HG02588 (cell line): ENCODE results near the gene FBXL22.
A peak's percentile ranks its signal among the peaks of the same experiment; 100 is the strongest.

Experiments
- ATAC-seq: cut with Tn5 transposase; IDR thresholded peaks from one replicate; pipeline ENCODE4 v1.9.1; 2021; ENCODE audit warnings: mild to moderate bottlenecking, moderate library complexity; ENCODE audit not compliant: unreplicated experiment

The FBXL22 gene

GRCh38 chr15:63593705-63594671, 3.2 kb upstream of the FBXL22 start:
- ATAC-seq: no peak

GRCh38 chr15:63595065-63595464, 2.1 kb upstream of the FBXL22 start:
- ATAC-seq: no peak

GRCh38 chr15:63595688-63596087, 1.5 kb upstream of the FBXL22 start:
- no peak for ATAC-seq

DNA sequence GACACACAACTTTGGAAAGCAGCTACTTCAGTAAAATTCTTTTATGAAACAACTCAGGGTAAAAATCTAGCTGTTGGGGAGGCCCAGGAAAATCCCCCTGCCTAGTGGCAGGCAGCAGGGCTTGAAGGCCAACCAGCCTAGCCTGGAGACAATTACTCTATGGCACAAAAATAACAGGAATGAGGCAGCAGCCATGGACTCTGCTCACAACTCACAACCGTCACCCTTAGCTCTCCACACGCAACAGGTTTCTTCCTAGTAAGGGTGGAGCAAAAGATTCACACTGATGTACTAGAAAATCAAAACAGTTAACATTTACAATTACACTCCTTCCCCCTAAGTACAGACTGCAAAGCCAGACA, 530 bp upstream of the FBXL22 start:
- ATAC-seq: no peak

GRCh38 chr15:63597821-63598220, 634 bp downstream of the FBXL22 start:
- ATAC-seq: no peak

DNA sequence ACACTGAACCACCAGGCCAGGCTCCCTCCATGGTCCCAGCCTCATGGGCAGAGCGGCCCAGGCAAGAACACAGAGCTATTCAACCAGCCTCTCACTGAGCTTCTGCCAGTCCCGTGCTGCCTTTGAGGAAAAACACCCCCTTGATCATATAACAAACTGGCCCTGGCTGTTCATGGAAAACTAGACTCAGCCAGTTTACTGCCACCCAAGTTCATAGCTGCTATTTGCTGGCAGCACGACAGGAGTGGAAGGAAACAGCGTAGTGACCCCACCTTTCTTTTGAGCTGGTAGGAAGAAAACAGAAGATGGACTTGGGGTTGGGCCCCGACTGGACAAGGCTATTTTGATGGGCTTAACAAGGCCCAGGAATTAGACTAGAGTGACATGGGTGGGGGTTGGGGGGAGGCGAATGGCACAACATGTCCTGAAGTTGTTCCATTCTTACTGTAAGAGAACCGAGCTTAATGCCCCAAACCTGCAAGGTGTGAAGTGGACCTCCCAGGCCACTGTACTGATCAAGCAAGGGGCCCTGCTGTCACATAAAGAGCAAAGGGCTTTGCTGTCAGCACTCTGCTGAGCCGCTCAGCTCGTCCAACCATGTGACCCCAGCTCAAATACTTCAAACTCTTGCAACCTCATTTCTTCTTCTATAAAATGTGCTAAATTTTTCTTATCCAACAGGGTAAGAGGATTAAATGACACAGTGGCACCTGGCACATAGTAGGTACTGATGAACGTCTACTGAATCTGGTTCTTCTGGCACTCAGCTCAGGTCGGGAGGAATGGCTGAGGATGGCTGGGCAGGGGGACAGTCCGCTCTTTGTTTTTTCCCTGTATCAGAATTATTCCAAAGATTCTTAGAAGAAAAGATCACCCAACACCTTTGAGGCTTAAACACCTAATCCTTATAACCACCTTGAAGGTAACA, 1.6 kb downstream of the FBXL22 start:
- no peak for ATAC-seq

DNA sequence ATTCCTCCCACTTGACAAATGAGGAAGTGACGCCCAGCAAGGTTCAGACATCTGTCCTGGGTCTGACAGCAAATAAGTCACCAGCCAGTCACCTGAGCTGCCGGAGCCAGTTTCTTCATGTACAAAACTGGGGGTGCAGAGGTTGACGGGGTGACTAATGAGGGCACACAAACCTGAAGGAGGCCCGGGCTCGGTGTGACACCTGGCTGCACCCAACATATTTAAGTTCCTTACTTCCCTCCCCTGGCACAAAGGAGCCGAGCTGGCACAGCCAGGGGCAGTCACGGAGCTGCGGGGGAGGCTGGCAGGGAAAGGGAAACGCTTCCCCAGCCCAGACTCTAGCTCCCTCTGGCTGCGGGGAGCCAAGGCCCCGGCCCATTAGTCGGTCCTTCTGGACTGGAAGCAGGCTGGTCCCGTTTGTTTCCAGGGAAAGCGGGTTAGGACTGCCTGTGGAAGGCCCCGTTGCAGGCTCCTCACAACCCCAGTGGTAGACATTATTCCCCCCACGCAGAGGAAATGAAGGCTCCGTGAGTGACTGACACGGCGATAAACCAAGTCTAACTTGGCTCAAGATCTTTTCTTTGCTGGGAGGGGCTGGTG, 2.3 kb downstream of the FBXL22 start:
- ATAC-seq: no peak

DNA sequence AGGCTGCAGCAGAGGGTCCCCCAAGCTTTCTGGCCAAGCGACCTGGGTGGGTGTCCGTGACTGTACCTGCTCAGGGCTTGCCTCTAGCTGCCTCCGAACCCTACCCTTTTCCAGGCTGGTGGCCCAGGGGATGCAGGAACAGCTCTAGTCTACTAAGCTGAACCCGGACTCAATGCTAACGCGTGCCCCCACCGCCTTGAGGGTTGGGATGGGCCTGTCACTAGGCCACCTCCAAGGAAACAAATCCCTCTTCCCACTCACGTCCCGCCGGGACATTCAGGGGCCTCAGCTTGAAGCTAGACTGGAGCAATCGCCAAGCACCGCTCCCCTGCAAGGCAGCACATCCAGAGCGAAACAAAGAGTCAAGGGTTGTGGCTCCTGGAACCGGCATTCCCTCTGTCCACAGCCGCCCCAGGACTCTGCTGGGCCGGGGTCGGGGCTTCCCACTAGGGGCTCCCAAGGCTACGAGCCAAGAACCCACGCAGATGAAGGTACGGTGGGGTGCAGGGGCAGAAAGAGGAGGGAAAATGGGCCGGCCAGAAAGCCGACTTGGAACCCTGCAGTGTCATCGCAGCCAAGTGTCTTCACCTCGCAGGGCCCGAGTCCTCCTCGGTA, 2.9 kb downstream of the FBXL22 start:
- ATAC-seq: no peak

- peak; percentile 76 for ATAC-seq
These were observed 3.4 kb downstream of the FBXL22 start for GRCh38 chr15:63600616-63601025.

DNA sequence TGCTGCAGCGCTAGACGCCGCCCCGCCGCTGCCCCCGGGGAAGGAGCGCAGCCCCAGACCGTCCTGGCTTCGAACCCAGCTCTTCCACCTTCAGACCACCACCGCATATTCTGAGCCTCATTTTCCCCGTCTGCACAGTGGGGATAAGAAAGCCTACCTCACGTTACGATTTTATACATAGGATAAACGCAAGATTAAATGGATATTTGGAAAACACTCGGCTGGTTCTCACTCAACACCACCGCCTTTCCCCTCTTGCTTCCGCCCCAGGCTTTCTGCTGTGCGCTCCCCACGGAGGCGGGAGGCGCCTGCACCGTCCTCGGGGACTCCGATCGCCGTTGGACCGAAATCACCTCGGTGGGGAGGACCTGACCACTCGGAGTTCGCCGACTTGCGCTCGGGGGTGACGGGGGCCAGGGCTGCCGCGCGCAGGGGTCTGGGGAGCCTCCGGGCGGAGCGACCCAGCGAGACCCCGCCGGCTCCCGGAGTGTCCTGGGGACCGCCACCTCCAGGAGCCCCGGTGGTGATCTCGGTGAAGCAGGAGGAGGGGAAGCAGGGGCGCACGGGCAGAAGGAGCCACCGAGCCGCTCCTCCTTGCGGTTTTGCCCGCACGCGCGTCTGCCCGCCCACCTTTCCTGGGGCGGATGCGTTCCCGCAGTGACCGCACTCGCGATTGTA, 4.0 kb downstream of the FBXL22 start:
- peak; percentile 9 for ATAC-seq

DNA sequence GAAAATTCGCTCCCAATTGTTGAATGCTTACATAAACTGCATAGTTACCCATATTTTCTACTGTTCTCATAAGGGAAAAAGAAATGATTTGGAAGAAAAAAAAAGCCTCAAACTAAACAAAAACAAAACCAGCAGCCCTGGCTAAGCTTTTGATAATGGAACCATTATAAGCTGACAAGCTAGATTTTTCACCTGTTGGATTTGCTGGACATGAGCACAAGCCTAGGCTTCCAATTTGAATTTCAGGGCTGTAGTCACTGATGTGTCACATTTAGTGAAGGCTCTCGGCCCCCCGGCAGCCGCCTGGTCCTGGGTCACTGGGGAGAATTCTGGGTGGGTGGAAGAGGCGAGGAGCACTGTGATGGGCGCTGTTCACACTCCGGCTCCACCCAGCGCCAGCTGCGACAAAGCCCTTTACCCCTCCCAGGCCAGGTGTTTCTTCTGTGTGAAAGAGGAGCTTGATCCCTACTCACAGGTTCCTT, 4.6 kb downstream of the FBXL22 start:
- no peak for ATAC-seq

- ATAC-seq: no peak
These were observed 5.4 kb downstream of the FBXL22 start for GRCh38 chr15:63602595-63602994.

DNA sequence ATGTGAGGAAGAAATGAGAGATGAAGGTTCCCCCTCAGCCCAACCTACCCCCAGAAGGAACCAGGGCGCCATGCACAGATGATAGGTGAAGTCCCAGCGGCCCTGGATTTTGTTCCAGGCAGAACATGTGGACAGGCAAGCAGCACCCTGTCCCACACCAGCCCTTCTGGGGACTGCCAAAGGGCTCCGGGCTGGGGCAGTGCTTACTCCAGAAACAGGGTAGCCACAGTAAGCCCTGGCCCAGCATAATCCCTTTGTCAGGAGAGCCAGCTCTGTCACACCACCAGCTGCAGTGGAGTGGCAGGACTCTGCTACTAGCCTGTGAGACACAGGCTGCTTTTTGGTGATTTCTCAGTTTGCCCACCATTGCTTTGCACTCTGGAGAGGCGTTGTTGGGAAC, 6.3 kb downstream of the FBXL22 start:
- no peak for ATAC-seq

DNA sequence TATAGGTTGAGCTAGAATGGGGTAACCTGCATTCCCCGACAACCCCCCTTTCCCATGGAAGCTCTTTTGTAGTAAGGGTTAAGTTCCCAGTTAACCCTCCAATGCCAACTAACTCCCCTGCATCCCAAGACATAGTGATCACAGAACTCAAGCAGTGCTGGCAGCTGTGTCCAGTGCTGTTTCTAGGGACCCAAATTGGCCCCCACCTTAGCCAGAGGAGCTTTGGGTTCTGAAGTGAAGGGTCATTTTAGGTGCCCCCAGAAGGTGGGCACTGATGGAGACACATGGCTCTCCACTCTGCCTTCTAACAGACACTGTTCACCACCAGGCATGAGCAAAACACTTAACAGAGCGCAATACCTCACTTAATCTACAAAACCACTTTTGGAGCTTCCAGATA, 7.1 kb downstream of the FBXL22 start:
- ATAC-seq: no peak

GRCh38 chr15:63605036-63605435, 7.8 kb downstream of the FBXL22 start:
- ATAC-seq: no peak

DNA sequence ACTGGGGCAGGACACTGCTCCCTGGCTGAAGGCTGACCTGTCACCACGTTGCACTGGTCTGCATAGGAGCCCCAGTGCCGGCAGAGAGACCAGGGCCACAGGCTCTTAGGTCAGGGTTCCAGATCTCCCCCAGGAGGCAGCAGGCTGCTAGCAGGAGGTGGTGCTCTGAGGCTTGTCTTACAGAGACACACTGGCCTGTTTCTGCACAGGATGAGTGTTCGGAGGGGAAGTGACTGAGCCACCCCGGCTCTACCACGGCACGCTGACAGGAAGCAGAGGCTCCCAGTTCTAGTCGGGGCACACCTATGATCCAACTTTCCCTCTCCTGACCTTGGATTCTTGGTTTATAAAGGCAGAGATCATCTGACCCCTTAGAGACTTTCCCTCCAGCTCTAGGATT, 8.6 kb downstream of the FBXL22 start:
- no peak for ATAC-seq

- no peak for ATAC-seq
These were observed 9.1 kb downstream of the FBXL22 start for GRCh38 chr15:63606308-63606707.

DNA sequence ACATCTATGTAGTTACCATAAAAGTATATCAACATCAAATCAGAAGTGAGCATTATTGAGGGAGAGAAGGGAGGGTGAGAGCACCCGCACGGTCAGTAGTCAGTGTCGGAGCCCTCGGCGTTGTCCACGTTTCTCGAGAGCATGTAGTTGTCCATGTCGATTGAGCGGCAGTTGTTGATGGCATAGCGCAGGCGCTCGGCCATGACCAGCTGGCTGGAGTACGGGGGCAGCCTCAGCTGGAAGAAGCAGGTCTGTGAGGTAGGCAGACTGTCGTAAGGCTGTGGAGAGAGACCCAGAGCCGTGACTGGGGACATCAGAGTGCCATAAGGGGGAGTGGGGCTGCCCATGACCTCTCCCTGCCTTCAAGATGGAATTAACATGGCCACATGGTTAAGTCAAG, 11.8 kb downstream of the FBXL22 start:
- no peak for ATAC-seq

DNA sequence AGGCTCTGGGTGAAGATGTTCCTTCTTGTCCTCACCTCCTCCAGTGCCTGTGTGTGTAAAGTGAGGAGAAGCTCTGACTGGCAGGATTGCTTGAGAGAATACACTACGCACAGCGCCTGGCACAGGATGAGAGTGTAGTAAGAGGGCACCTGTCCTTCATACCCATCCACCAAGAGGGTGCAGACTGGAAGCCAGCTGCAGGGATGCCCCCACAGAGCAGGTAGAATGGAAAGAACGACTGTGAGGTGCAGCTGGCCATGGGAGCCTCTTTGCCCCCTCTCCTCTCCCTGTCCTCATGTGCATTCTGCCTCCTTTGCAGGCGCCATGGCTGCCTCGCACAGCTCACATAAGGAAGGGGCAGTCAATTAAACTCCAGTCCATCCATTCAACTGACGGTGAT, 12.3 kb downstream of the FBXL22 start:
- no peak for ATAC-seq

DNA sequence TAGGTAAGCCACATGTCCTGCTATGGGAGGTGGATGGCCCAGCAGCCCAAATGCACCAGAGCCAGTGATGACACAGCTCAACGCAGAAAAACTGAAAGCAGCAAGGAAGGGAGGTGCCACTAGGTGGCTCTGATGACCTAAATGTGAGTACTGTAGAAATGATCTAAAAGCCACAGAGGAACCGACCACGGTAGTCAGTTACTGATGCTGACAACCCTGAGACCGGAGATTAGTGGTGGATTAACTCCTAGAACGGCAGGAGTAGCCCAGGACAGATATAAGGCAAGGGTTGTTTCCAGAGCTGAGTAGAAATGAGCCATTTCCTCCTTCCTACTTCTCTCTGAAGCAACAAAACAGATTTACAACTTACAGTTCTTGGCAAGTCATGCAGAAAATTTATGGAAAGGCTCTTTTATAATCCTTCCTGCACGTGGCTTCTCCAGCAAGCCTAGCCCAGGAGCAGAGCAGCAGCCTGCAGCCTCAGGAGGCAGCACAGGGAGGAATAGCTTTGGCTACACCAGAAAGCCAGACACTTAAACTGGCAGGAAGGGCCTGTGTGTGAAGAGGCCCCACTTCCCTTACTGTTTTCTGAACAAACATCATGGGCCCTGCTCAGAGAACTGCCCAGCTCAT, 13.1 kb downstream of the FBXL22 start:
- ATAC-seq: no peak
